NCI-H1092 treated with DMSO at 0.1 percent for 48 hours (cell line): Measurements from ENCODE around the gene CADPS2.

Experiments
- DNase-seq: peaks from one replicate; lab custom pipeline; 2025; lab: John Stamatoyannopoulos, UW

Gene CADPS2

DNA sequence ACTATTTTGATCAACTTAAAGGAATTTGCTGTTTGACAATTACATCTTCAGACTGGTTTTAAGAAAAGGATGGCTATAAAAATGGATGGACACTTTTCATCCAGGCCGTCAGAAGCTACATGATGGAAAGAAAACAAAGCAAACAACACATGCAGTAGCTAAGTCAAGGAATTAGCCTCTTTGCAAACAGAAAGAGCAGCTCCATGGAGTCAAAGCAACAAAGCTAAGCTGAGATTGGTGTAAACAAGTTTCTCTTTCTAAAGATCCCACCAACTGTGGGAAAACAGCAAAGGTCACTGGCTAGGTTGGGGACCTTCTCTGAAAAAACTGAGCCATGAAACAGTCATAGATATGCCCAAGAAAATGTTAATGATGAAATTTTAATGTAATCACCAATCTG is 286.2 kb downstream of the CADPS2 start:
- DNase-seq, result no peak

DNA sequence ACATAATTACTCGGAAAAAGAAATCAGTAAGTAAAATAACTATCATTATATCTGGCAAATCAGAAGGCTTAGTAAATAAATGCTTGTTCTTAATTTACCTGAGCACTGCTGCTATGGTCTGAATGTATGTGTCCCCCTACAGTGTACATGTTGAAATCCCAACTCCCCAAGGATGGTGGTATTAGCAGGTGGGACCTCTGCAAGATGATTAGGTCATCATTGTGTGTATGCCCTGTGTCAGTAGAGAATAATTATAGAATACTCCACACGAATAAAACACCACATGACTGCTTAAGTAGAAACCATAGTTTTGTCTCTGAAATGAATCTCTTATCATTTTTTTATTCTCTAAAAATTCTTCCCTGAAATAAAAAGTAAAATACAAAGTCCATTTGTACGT is 289.0 kb downstream of the CADPS2 start:
- no peak for DNase-seq

- DNase-seq, result no peak
Observed at GRCh38 chr7:122595885-122596284, 290.4 kb downstream of the CADPS2 start.

GRCh38 chr7:122588621-122589020 is 297.6 kb downstream of the CADPS2 start:
- DNase-seq, result no peak

DNA sequence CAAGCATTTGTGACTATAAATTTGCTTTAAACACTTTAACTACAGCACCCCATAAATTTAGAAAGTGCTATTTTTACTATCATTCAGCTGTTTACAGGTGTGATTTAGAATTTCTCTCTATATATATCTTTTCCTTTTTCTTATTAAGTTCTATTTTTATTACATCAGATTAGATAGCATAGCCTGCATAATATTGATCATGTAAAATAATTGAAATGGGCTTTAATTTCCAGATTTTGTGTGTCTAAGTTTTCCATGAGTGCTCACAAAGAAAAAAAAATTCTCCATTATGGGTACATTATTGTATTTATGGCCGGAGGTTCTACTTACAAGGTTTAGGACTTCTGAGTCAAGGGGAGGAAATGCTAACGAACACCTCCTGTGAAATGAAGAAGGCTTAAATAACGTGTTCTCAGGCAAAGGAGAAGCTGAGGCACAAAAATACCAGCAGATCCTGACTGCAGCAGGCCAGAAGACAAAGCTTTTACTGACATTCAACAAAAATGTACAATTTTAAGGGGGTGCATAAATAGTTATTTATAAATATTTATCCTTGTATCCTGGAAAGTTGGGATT is 301.5 kb downstream of the CADPS2 start:
- no peak for DNase-seq

- no peak for DNase-seq
Observed at GRCh38 chr7:122578350-122578749, 307.9 kb downstream of the CADPS2 start.

DNA sequence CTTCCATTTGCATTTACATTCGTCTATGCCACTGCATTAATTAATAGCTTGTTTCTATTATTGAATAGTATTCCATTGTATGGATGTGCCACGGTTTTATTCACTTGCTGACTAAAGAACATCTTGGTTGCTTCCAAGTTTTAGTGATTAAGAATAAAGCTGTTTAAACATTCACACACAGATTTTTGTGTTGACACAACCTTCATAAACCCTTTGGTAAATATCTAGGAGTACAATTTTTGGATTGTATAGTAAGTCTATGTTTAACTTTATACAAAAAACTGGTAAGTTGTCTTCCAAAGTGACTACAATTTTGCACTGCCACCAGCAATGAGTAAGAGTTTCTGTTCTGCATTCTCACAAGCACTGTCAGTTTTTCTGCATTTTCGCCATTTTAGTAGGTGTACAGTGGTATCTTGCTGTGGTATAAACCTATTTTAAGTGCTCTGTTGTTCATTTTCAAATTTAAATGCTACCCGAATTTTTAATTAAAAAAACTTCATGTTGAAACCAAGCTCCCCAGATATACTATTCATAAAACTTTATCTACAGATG is 308.7 kb downstream of the CADPS2 start:
- no peak for DNase-seq

DNA sequence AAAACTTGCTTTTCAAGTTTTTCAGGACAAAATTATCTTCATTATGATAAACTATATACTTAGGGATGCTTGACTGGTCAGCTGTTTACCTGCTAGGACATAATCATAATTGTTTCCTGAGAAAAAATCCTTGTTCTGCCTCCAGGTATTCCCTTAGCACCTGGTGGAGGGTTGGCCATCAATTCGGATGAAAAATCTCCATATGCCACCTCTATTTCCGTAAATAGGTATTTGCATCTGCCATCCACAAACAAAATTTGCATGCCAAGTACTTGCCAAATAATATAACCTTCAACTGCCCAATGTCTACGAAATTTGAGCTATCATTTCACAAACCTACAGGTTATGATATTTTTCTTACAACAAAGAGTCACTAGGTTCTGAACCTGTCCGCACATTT is 313.6 kb downstream of the CADPS2 start:
- DNase-seq, result no peak

DNA sequence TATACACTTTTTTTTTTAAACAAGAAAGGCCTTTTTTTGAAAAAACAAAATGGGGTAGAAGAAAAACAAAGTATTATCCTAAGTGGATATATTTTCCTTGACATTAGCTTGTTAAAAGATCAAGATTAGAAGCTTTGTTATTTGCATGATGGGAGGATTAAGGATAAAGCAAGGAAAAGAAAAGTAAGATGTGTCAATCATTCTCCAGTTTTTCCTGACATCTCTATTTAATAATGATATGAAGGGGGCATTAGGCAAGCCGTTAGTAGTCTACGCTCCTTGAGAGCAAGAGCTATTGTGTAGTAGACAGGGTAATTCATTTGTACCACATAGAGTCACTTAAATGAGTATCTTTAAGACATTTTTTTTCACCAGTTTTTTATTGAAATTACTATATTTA is 324.9 kb downstream of the CADPS2 start:
- DNase-seq, result no peak

- DNase-seq, result no peak
Observed at GRCh38 chr7:122556873-122557542, 329.3 kb downstream of the CADPS2 start.

GRCh38 chr7:122556219-122556618 is 330.0 kb downstream of the CADPS2 start:
- no peak for DNase-seq

GRCh38 chr7:122553761-122554160 is 332.5 kb downstream of the CADPS2 start:
- DNase-seq, result no peak

DNA sequence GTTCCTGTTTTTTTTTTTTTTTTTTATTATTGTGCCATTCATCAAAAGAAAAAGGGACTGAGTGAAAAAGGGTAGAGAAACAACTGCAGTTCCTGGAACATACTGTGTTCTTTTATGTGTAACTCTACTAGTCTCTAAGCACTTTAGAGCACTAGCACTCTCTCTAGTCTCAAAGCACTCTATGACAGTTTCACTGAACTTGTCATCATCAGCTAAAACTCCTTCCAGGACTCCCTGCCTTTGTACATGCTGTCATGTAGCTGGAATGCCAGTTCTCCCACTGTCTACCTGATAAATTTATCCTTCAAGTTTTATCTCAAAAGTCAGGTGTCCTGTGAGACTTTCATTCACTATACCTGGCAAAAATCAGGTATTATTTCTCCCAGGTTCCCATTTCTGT is 333.5 kb downstream of the CADPS2 start:
- no peak for DNase-seq

DNA sequence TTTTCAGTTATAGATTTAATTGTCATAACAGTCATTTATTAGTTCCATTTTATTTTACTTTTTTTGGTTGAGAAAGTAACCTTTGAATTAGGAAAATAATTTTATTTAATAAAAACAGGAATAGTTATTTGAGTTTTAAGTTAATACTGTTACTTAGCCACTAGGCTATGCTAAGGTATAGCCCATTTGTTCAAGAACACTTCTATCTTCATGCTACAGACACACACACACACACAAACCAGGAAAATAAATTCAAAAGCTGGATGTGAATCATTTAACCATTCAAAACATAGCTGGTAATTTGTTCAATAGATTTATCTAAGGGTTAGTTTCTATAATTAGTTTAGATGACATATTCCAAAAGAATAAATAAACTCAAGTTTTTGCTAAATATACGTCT is 335.7 kb downstream of the CADPS2 start:
- DNase-seq, result peak; percentile 27

GRCh38 chr7:122549578-122549977 is 336.7 kb downstream of the CADPS2 start:
- no peak for DNase-seq

DNA sequence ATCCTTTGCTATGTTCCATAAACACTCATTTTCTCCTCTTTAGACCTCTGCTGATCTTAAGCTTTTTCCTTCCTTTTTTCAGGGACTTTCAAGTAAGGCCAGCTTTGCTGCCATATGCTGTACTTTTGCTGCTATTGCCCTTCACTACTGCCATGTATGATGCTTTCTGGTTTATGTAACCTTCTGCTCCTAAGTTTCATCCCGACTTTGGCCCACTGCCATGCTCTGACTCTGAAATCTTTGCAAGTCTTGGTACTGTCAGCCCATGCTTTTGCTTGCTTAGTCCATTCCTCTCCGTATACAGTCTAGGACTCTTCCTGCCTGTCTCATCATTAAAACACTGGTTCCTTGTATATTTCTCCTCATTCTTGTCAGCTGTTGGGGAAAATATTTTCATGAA is 339.8 kb downstream of the CADPS2 start:
- DNase-seq, result no peak

- DNase-seq, result no peak
Observed at GRCh38 chr7:122544463-122544862, 341.8 kb downstream of the CADPS2 start.

DNA sequence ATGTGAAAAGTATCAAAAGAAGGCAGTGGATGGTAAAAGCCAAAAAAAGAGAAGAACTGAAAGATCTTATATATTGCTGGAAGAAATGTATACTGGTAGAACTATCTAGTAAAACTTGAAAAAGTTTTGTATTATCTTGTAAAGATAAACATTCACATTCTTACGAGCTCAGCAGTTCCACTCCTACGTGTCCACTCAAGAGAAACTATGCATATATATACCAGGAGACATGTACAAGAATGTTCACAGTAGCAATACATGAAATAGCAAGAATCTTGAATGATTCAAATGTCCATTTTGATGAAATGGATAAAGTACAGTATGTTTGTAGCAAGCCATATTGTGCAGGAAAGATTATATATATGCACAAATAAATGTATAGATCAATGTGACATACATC is 342.4 kb downstream of the CADPS2 start:
- no peak for DNase-seq

GRCh38 chr7:122543166-122543565 is 343.1 kb downstream of the CADPS2 start:
- no peak for DNase-seq

GRCh38 chr7:122535086-122535485 is 351.2 kb downstream of the CADPS2 start:
- no peak for DNase-seq

GRCh38 chr7:122532406-122533269 is 353.6 kb downstream of the CADPS2 start:
- DNase-seq, result peak; percentile 28

DNA sequence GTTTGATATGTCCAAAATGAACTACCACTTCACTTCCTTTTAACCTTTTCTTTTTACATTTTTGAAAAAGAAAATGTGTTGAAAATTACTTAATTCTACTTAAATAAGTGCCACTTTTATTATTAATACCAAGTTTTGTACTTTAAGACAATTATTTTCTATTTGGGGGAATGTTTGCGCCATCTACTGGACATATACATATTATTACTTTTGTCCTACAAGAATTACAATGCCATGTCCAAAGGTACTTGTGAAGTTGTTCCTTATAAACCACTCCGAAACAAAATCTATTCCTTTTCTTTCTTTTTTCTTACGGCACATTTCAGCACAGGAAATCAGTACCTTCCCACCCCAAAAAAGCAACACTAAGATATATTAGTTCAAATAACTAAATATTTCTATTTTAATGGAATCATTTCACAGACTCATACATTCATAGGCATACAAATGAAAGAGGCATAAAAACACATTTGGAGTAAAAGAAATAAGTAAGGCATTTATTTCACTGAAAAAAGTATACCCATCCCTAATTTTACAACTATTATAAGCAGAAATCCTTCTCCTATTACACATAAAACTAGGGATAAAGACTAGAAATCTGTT is 357.3 kb downstream of the CADPS2 start:
- DNase-seq, result peak; percentile 57
